Measurements from ENCODE around the gene MAP1A.
"Not testable (repeated sequence)": the region's sequence is repeated elsewhere in the genome, so short reads cannot be mapped to it uniquely, and the experiment has no call there.

The MAP1A gene

DNA sequence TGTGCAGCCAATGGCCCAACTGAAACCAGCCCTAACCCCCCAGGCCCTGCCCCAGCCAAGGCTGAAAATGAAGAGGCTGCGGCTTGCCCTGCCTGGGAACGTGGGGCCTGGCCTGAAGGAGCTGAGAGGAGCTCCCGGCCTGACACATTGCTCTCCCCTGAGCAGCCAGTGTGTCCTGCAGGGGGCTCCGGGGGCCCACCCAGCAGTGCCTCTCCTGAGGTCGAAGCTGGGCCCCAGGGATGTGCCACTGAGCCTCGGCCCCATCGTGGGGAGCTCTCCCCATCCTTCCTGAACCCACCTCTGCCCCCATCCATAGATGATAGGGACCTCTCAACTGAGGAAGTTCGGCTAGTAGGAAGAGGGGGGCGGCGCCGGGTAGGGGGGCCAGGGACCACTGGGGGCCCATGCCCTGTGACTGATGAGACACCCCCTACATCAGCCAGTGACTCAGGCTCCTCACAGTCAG, 11.2 kb downstream of the MAP1A start:
- no peak for DNase-seq (ENCODE audit: low spot score)

DNA sequence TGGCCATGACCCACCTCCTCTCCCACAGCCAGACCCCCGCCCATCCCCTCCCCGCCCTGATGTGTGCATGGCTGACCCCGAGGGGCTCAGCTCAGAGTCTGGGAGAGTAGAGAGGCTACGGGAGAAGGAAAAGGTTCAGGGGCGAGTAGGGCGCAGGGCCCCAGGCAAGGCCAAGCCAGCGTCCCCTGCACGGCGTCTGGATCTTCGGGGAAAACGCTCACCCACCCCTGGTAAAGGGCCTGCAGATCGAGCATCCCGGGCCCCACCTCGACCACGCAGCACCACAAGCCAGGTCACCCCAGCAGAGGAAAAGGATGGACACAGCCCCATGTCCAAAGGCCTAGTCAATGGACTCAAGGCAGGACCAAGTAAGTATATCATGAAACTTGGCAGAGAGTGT, 11.7 kb downstream of the MAP1A start:
- no peak for DNase-seq (ENCODE audit: low spot score)

DNA sequence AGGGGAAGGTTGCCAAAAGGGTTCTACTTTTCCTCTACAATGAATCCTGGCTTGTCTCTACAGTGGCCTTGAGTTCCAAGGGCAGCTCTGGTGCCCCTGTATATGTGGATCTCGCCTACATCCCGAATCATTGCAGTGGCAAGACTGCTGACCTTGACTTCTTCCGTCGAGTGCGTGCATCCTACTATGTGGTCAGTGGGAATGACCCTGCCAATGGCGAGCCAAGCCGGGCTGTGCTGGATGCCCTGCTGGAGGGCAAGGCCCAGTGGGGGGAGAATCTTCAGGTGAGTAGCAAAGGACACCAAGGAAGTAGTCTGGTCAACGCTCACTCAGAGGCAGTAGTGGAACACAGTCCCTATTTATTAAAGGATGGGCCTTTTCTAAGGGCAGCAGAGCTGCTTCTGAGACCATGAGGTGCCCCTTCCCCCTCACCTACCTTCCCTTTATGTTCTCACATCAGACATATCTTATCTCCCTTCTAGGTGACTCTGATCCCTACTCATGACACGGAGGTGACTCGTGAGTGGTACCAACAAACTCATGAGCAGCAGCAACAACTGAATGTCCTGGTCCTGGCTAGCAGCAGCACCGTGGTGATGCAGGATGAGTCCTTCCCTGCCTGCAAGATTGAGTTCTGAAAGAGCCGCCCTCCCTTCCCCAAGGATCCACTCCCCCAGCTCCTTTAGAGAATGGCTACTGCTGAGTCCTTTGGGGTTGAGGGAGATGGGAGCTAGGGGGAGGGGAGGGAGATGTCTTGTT, 12.4 kb downstream of the MAP1A start:
- no peak for DNase-seq (ENCODE audit: low spot score)

DNA sequence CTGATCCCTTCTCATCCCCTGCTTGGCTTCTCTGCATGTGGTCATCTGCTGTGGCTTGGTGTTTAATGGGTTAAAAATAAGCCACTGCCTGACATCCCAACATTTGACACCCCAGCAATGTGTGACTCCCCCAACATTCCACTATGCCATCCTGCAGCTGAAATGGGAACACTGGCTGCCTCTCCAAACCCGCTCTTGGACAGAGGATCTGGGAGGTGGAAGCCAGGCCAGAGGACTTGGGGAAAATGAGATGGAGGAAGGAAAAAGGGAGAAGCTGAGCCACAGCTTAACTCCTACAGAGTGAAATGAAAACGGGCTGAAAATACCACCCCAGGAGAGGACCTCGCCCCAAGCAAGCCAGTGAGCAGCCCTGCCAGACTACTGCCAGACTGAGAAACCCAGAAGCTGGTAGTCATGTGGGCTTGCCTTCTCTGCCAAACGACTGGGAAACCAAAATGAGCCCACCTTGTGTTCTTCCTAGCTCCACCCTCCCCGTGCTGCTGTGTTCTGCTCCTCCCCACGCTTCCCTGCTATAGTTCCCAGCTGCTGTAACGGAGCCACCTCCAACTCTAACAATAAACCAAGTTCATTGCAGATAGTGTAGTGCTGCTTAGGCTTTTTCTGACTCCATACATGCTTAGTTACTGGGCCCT, 13.7 kb downstream of the MAP1A start:
- no peak for DNase-seq (ENCODE audit: low spot score)

DNA sequence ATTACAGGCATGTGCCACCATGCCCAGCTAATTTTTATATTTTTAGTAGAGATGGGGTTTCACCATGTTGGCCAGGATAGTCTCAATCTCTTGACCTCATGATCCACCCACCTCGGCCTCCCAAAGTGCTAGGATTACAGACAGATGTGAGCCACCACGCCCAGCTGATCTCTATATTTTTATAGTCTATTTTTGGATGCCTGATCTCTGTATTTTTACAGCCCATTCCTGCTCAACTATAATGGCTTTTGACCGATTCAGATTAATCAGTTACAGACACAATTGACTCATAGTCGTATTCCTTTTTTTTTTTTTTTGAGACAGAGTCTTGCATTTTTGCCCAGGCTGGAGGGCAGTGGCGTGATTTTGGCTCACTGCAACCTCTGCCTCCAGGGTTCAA, 15.4 kb downstream of the MAP1A start:
- not testable (repeated sequence) for DNase-seq (ENCODE audit: low spot score)

DNA sequence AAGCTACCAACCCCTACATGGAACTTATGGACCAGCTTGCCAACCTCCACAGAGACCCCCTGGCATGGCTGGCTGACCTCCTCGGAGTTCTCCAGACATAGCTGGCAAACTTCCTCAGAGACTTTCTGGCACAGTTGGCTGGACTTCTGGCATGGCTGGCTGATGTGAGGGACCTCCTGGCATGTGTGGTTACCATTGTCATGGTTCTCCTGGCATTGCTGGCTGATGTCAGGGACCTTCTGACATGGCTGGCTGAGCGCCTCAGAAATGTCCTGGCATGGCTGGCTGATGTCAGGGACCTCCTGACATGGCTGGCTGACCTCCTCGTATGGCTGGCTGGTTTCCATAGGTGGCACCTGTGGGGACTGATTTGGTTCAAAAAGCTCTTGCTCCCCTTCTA, 17.5 kb downstream of the MAP1A start:
- DNase-seq (ENCODE audit: low spot score), result no peak

DNA sequence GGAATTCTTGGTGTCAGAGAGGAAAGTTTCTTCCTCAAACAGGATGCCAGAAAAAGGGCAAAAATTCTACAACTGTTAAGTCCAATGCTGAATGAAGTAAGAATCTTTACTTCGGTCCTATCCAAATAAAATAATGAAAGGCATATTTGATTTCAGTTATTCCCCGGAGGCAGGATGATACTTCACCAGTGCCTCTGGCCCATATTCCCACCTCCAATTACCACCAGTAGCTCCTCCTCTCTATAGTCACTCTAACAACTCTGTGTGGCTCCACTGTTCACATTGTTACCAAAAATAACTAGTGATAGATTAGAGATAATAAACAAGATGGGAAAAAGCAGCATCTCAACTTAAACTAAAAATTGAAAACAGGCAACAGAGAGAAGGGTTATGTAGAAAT, 20.7 kb downstream of the MAP1A start:
- no peak for DNase-seq (ENCODE audit: low spot score)

DNA sequence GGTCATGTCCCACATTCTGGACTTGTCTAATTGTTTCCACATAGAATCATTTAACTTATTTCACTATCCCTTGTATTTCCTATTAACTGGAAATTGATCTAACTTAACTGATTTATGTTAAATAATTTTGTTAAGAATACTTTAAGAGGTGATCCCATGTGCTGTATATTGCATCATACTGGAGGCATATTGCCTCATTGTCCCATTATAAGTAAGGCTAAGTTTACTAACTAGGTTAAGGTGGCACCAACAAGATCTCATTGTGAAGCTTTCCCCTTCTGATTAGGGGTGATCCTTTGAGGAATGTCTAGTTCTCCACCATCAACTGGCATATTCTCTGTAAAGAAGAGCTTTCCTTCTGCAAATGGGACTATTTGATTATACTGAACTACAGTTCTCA, 24.4 kb downstream of the MAP1A start:
- DNase-seq (ENCODE audit: low spot score), result no peak

DNA sequence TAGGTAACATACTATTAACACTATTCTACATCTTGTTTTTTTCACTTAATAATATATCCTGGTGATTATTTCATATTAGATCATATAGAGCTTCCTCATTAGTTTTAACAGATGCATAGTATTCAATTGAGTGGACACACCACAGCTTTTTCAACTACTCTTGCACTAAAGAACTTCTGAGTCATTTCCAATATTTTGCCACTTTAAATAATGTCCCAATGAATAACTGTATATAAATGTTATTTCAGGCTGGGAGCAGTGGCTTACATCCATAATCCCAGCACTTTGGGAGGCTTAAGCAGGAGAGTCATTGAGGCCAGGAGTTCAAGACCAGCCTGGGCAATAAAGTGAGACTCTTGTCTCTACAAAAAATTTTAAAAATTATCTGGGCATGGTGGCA, 26.9 kb downstream of the MAP1A start:
- DNase-seq (ENCODE audit: low spot score), result no peak

DNA sequence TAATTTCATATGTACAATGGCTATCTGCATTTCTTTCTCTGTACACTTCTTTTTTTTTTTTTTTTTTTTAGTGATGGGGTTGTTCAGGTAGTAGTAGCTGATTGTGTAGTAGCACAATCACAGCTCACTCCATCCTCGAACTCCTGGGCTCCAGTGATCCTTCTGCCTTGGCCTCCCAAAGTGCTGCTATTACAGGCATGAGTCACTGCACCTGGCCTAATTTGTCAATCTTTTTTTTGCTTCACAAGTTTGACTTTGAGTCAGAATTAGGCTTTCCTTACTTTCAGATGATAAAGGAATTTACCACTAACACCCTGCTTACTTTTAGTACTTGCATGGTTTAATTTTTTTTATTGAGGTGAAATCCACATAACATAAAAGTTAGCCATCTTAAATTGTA, 28.0 kb downstream of the MAP1A start:
- no peak for DNase-seq (ENCODE audit: low spot score)

DNA sequence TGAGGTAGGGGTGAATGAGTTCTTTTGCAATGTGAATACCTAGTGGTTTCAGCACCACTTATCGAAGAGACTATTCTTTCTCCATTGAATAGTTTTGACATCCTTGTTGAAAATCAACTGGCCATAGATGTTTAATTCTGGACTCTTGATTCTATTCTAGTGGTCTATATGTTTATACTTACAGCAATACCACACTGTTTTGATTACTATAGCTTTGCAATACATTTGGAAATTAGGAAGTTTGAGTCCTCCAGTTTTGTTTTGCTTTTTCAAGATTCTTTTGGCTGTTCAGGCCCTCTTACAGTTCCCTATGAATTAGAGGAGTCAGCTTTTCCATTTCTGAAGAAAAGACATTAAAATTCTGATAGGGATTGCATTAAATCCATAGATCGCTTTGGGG, 30.1 kb downstream of the MAP1A start:
- DNase-seq (ENCODE audit: low spot score), result no peak

DNA sequence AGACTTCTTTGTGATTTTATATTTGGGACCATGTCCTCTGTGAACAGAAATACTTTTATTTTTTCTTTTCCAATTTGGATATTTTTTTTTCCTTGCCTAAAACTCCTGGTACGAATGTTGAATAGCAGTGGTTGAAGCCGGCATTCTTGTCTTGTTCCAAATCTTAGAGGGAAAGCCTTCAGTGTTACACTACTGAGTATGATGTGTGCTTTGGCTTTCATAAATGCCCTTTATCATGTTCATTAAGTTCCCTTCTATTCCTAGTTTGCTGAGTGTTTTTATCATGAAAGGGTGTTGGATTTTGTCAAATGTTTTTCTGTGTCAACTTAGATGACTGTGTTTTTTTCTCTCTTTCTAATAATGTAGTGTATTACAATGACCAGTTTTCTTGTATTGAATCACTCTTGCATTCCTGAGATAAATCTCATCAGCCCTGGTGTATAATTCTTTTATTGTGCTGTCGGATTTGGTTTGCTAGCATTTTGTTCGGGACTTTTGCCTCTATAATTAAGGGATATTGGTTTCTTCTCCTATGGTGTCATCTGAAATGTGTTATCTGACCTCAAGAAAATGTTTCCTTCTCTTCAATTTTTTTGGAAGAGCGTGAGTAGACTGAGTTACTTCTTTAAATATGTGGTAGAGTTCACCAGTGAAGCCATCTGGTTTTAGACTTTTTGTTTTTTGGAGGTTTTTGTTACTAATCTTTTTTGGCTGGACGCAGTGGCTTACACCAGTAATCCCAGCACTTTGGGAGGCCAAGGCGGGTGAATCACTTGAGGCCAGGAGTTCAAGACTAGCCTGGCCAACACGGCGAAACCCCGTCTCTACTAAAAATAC, 33.3 kb downstream of the MAP1A start:
- no peak for DNase-seq (ENCODE audit: low spot score)

DNA sequence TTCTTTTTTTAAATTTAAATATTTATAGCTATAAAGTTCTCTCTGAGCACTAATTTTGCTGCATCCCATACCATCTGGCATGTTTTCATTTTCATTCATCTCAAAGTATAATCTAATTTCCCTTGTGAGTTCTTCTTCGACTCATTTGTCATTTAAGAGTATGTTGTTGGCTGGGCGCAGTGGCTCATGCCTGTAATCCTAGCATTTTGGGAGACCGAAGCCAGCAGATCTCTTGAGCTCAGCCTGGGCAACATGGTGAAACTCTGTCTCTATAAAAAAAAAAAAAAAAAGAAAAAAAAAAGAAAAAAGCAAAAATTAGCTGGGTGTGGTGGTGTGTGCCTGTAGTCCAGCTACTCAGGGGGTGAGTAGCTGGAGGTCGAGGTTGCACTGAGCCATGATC, 34.8 kb downstream of the MAP1A start:
- no peak for DNase-seq (ENCODE audit: low spot score)

DNA sequence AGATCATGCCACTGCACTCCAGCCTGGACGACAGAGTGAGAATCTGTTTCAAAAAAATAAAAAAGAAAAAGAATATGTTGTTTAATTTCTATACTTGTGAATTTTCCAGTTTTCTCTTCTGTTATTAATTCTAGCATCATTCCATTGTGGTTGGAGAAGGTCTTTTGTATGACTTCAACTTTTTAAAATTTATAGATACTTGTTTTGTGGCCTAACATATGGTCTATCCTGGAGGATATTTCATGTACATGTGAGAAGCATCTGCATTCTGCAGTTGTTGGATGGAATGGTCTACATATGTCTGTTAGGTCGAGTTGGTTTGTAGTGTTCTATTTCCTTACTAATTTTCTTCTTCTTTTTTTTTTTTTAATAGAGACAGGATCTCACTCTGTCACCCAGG, 35.6 kb downstream of the MAP1A start:
- no peak for DNase-seq (ENCODE audit: low spot score)

DNA sequence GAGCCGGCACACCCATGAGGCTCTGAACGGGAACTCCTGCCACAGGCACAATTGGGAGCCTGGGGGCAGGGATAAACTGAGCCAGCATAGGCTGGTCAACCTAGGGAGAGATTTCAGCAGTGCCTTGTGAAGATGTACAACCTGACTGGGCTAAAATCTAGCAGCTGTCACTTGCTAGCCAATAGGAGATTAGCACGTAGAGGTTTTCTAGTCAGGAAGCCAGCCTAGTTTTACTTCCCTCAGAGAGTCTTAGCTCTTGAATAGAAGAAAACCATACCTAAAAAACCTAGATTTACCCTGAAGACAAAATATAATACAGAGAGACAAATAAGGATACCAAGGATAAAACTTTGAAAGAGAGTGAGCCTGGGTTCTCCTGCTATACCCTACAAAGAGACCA, 45.3 kb downstream of the MAP1A start:
- not testable (repeated sequence) for DNase-seq (ENCODE audit: low spot score)

DNA sequence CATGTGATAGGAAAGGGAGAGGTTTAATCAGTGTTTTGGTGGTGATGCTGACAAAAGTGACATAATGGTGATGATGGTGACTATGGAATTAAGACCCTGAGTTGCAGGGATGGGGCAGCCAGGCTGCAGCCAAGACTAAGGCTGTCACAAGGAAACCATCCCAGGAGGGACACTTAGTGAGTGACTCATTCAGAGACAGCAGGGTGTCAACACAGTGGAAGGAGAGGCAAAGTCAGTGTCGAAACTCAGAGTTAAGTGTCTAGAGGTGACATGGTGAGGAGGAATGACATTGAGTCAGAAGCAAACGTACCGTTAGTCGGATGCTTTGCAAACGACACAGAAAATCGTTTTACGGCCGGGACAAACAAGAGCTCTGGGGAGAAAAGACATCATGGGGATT, 46.4 kb downstream of the MAP1A start:
- not testable (repeated sequence) for DNase-seq (ENCODE audit: low spot score)

DNA sequence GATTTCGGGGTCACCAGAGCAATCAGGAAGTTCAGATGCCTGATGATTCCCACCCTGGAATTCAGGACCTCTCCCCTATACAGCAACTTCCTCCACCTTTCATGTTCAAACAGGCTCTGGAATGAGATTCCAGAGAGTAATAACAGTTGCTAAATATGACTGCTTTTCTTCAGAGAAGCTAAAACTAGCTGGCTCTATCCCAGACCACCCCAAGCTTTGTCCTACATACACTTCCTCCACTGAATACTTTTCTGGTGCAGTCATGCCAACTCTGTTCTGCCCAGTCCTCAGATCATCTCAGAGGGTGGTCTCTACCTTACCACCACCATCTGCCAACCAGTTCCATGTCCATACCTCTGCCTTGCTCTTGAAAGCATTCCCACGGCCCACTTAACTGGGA, 49.2 kb downstream of the MAP1A start:
- not testable (repeated sequence) for DNase-seq (ENCODE audit: low spot score)

DNA sequence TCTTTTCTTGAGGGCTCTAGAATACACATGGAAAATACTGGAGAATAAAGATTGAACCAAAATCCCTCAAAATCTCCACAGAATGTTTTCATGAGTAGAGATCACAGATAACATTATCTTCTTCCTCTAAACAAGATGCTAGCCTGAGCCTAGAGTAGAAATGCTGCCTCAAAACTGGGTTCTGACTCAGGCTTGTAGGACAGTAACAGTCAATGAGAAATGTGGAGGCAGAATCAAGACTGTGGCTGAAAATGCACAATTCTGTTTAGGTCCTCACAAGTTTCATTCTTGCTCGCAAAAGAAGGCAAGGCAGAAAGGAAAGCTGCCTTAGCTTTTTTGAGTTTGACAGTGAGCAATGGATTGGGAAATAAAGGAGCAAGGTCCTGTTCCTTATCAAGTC, 57.2 kb downstream of the MAP1A start:
- DNase-seq (ENCODE audit: low spot score), result not testable (repeated sequence)

All from SK-N-DZ (cell line).